Hepatocyte (in vitro differentiated cells): ENCODE data around the gene B4GALNT4. TPM values are rescaled to one million over a fixed set of nuclear protein-coding genes. Genes with fewer than 3 reads are reported as not detected.

Experiments
- DNase-seq: peaks from one replicate; pipeline ENCODE4 v3.0.0-alpha.2; 2016; ENCODE audit warnings: low spot score
- H2AFZ ChIP-seq: fragments of 200-600 bp; sonication (generic); 2 replicates; pipeline ENCODE4 v1.6.0; 2016; ENCODE audit warnings: antibody characterized with exemption, mild to moderate bottlenecking
- H3K27ac ChIP-seq: fragments of 200-600 bp; sonication (generic); 2 replicates; pipeline ENCODE4 v1.5.1; 2016; ENCODE audit warnings: mild to moderate bottlenecking
- H3K27me3 ChIP-seq: fragments of 200-600 bp; sonication (generic); 2 replicates; pipeline ENCODE4 v1.6.1; 2016
- H3K36me3 ChIP-seq: fragments of 200-600 bp; sonication (generic); replicated peaks from 2 replicates; pipeline ENCODE4 v1.5.1; 2016; ENCODE audit warnings: low read depth; ENCODE audit not compliant: insufficient read depth
- H3K4me1 ChIP-seq: fragments of 200-600 bp; sonication (generic); 2 replicates; pipeline ENCODE4 v1.5.1; 2016; ENCODE audit warnings: mild to moderate bottlenecking, moderate library complexity; ENCODE audit not compliant: insufficient read depth
- H3K4me2 ChIP-seq: fragments of 200-600 bp; sonication (generic); 2 replicates; pipeline ENCODE4 v1.6.0; 2016
- H3K4me3 ChIP-seq: fragments of 200-600 bp; sonication (generic); 2 replicates; pipeline ENCODE4 v1.5.1; 2016; ENCODE audit warnings: mild to moderate bottlenecking
- H3K79me2 ChIP-seq: fragments of 200-600 bp; sonication (generic); 2 replicates; pipeline ENCODE4 v1.6.0; 2017; ENCODE audit warnings: mild to moderate bottlenecking
- H3K9me2 ChIP-seq: fragments of 200-600 bp; sonication (generic); replicated peaks from 2 replicates; pipeline ENCODE4 v1.6.0; 2017; ENCODE audit warnings: mild to moderate bottlenecking; ENCODE audit not compliant: insufficient read depth
- H3K9me3 ChIP-seq: fragments of 200-600 bp; sonication (generic); 2 replicates; pipeline ENCODE4 v1.5.1; 2016; ENCODE audit warnings: low read depth, mild to moderate bottlenecking
- H4K20me1 ChIP-seq: fragments of 200-600 bp; sonication (generic); 2 replicates; pipeline ENCODE4 v1.6.0; 2016; ENCODE audit warnings: mild to moderate bottlenecking; ENCODE audit not compliant: insufficient read depth, poor library complexity, severe bottlenecking
- CTCF ChIP-seq: fragments of 200-600 bp; sonication (generic); IDR thresholded peaks from 2 replicates; pipeline ENCODE4 v1.5.1; 2016; ENCODE audit warnings: antibody characterized with exemption, mild to moderate bottlenecking; ENCODE audit not compliant: poor library complexity
- EZH2 ChIP-seq: fragments of 200-600 bp; sonication (generic); IDR thresholded peaks from 2 replicates; pipeline ENCODE4 v1.6.1; 2016; ENCODE audit warnings: antibody characterized with exemption, mild to moderate bottlenecking, borderline replicate concordance
- EZH2phosphoT487 ChIP-seq: fragments of 200-600 bp; sonication (generic); IDR thresholded peaks from one replicate; pipeline ENCODE4 v1.6.1; 2018; ENCODE audit warnings: antibody characterized with exemption, mild to moderate bottlenecking, low read depth, moderate library complexity; ENCODE audit not compliant: unreplicated experiment, severe bottlenecking
- WGBS: methylation state at CpG from one replicate; pipeline ENCODE4 v1.1.6; 2016; ENCODE audit warnings: low lambda C conversion rate; ENCODE audit errors: missing lambda C conversion rate; 5-methylcytosine and 5-hydroxymethylcytosine counted together
- polyA plus RNA-seq: library from polyadenylated mRNA; unstranded; fragments of >200 nt; fragmentation: Nextera tagmentation; extraction: Ambion mirVana; gene quantifications from 2 replicates; pipeline ENCODE4 v1.2.1, GENCODE V29; 2016
- total RNA-seq: library from RNA; depleted of rRNA; stranded (reverse); fragments of >200 nt; gene quantifications from 2 replicates; pipeline ENCODE4 v1.2.3, GENCODE V29; 2014

The B4GALNT4 gene
- total and polyA plus RNA-seq, 2 experiments from 2014 or later: 30.0 to 38.8 TPM

GRCh38 chr11:363948-364761 lies 5.1 kb upstream of the B4GALNT4 start:
- H3K4me2 ChIP-seq: no peak overlapping the region
- no peak overlapping the region for H2AFZ ChIP-seq
- TF ChIP-seq EZH2 (no peak), CTCF (peak; percentile 41)
- peaks cover 5% of the 10 kb centered on the region for H3K4me1 ChIP-seq
- no peaks in the 10 kb centered on the region for H3K9me2 ChIP-seq
- no peaks in the 10 kb centered on the region for H3K36me3 ChIP-seq
- H3K27me3 ChIP-seq: no peaks in the 10 kb centered on the region
- H3K4me3 ChIP-seq: no peak overlapping the region
- no peaks in the 10 kb centered on the region for H3K9me3 ChIP-seq
- WGBS: 76% methylated on average over 23 of the region's 24 CpGs
- no peaks in the 10 kb centered on the region for H3K79me2 ChIP-seq
- no peaks in the 10 kb centered on the region for H4K20me1 ChIP-seq
- DNase-seq: peak; percentile 56
- no peak overlapping the region for H3K27ac ChIP-seq

DNA sequence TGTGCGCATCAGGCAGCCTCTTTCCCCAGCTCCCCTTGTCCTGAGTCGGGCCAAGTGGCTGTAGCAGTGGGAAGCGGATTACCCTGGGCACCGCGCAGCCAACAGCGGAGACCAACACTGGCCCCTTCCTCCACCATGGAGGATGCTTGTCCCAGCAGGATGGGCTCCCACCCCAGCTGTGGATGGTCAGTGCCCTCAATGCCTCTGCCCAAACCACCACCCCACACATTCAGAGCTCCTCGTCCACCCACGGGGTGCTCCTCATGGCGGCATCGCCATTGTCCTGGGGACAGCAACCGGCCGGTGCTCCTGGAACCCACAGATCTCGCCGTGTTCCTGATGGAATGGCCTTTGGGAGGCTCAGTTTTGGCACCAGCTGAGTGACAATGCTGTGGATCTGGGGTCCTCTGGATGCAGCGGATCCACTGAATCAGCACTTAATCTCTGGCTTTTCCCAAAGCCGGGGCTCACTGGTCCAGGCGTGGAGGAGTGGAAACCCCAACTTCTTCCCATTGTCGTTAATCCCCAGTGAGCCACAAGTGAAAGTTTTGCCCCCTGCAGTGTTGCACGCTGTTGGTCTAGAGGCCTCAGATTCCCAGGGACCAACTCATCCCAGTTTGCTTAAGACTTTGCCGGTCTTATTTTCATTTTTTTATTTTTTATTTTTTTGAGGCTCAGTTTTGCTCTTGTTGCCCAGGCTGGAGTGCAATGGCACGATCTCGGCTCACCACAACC lies 4.1 kb upstream of the B4GALNT4 start:
- peaks cover 1% of the 10 kb centered on the region for H3K79me2 ChIP-seq
- TF ChIP-seq EZH2 (no peak), EZH2phosphoT487 (no peak), CTCF (no peak)
- H3K4me3 ChIP-seq: no peak overlapping the region
- no peak for DNase-seq
- H3K36me3 ChIP-seq: no peaks in the 10 kb centered on the region
- H3K4me2 ChIP-seq: no peak overlapping the region
- H3K27me3 ChIP-seq: no peaks in the 10 kb centered on the region
- no peak overlapping the region for H3K27ac ChIP-seq
- H3K9me3 ChIP-seq: no peaks in the 10 kb centered on the region
- 95% methylated on average over 22 of the region's 22 CpGs for WGBS
- H3K4me1 ChIP-seq: peaks cover 5% of the 10 kb centered on the region
- no peak overlapping the region for H2AFZ ChIP-seq
- no peaks in the 10 kb centered on the region for H4K20me1 ChIP-seq
- no peaks in the 10 kb centered on the region for H3K9me2 ChIP-seq

DNA sequence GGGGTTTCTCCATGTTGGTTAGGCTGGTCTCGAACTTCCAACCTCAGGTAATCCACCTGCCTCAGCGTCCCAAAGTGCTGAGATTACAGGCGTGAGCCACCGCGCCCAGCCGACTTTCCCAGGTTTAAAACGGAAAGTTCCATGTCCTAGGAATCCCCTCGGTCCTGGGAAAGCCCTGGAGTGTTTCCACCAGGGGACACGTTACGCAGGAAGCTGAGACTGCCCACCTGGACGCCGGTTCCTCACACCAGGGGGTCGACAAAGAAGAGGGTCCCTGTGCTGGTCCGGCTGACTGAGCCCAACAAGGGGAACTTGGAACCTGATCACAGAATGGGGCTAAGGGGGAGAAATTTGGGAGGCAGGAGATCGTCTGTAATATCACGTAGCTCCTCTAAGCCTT lies 3.5 kb upstream of the B4GALNT4 start:
- Histone ChIP-seq H3K4me3 (no peak overlapping the region), H3K9me2 (no peaks in the 10 kb centered on the region), H3K4me2 (no peak overlapping the region), H3K27ac (no peak overlapping the region), H3K79me2 (peaks cover 5% of the 10 kb centered on the region), H3K4me1 (peaks cover 10% of the 10 kb centered on the region), H3K27me3 (no peaks in the 10 kb centered on the region), H3K36me3 (no peaks in the 10 kb centered on the region), H4K20me1 (no peaks in the 10 kb centered on the region), H2AFZ (no peak overlapping the region), H3K9me3 (no peaks in the 10 kb centered on the region)
- no peak for DNase-seq
- TF ChIP-seq EZH2 (no peak), EZH2phosphoT487 (no peak), CTCF (no peak)
- 80% methylated on average over 16 of the region's 16 CpGs for WGBS
